Suprapubic skin (tissue), 4 donors: ENCODE measurements around the gene CABLES1. TPM values are rescaled to one million over a fixed set of nuclear protein-coding genes. Genes with fewer than 3 reads are reported as not detected.
A peak's percentile ranks its signal among the peaks of the same experiment; 100 is the strongest.
"Not testable (repeated sequence)": the region's sequence is repeated elsewhere in the genome, so short reads cannot be mapped to it uniquely, and the experiment has no call there.

Experiments used
- DNase-seq, 2 donors: peaks; one replicate each; pipeline ENCODE4 v3.0.0-alpha.2; 2019; ENCODE audit warnings: low spot score in 2 of 2
- H3K27ac ChIP-seq: fragments of 200-600 bp; sonication (generic); one replicate; pipeline ENCODE4 v1.5.1; 2019
- H3K27me3 ChIP-seq: fragments of 200-600 bp; sonication (generic); one replicate; pipeline ENCODE4 v1.5.1; 2019
- H3K36me3 ChIP-seq: fragments of 200-600 bp; sonication (generic); one replicate; pipeline ENCODE4 v1.5.1; 2019
- H3K4me1 ChIP-seq: fragments of 200-600 bp; sonication (generic); one replicate; pipeline ENCODE4 v1.5.1; 2019
- H3K4me3 ChIP-seq: fragments of 200-600 bp; sonication (generic); one replicate; pipeline ENCODE4 v1.5.1; 2019; ENCODE audit warnings: mild to moderate bottlenecking
- H3K9me3 ChIP-seq: fragments of 200-600 bp; sonication (generic); one replicate; pipeline ENCODE4 v1.5.1; 2019
- CTCF ChIP-seq, 2 donors: fragments of 200-600 bp in 1 of 2; fragments of 450-650 bp in 1 of 2; sonication (generic) in 1 of 2; IDR thresholded peaks; one replicate each; pipeline ENCODE4 v1.5.1; 2016 to 2019; ENCODE audit warnings: antibody characterized with exemption in 2 of 2, mild to moderate bottlenecking in 1 of 2, moderate library complexity in 1 of 2
- EP300 ChIP-seq: sonication (generic); formaldehyde crosslinking; IDR thresholded peaks from one replicate; pipeline ENCODE4 v1.6.1; 2017; ENCODE audit warnings: antibody characterized with exemption
- POLR2A ChIP-seq, 2 donors: fragments of 450-650 bp; IDR thresholded peaks; one replicate each; pipeline ENCODE4 v1.6.1; 2017; ENCODE audit warnings: antibody characterized with exemption in 2 of 2, mild to moderate bottlenecking in 2 of 2, moderate library complexity in 2 of 2
- POLR2AphosphoS5 ChIP-seq, 3 donors: sonication (generic); formaldehyde crosslinking; IDR thresholded peaks; one replicate each; pipeline ENCODE4 v1.6.1; 2017; ENCODE audit warnings: antibody characterized with exemption in 3 of 3
- whole genome bisulfite sequencing: methylation state at CpG from one replicate; pipeline ENCODE4 v1.1.5; 2018; 5-methylcytosine and 5-hydroxymethylcytosine counted together
- total RNA-seq, 4 donors: library from RNA; depleted of rRNA; stranded (reverse); fragments of >200 nt; gene quantifications; one replicate each; pipeline ENCODE4 v1.1.0, GENCODE V29; 2016

CABLES1 gene
- total RNA-seq, 4 donors from 2014 or later: 24.9 to 42.2 (median 38.0) TPM

GRCh38 chr18:23284629-23285028, 149.3 kb downstream of the CABLES1 start:
- Histone ChIP-seq H3K4me3 (no peak overlapping the region), H3K9me3 (no peaks in the 10 kb centered on the region), H3K4me1 (peaks cover 18% of the 10 kb centered on the region), H3K36me3 (no peaks in the 10 kb centered on the region), H3K27me3 (no peaks in the 10 kb centered on the region), H3K27ac (no peak overlapping the region)
- no peak for DNase-seq
- WGBS: 95% methylated on average over 2 of the region's 2 CpGs
- TF ChIP-seq POLR2AphosphoS5 (IDR thresholded peaks at IDR 0.05) (no peak), CTCF (IDR thresholded peaks at IDR 0.05) (no peak), POLR2A (IDR thresholded peaks at IDR 0.05) (no peak), EP300 (no peak)

- H3K4me3 ChIP-seq, H3K36me3 ChIP-seq, DNase-seq, H3K27ac ChIP-seq, H3K27me3 ChIP-seq, H3K9me3 ChIP-seq: not testable (repeated sequence)
- peaks cover 16% of the 10 kb centered on the region for H3K4me1 ChIP-seq
- 88% methylated on average over 12 of the region's 12 CpGs for WGBS
Measured at GRCh38 chr18:23285581-23285980, 150.3 kb downstream of the CABLES1 start.

GRCh38 chr18:23291456-23292205, 156.3 kb downstream of the CABLES1 start:
- Histone ChIP-seq H3K4me1 (peaks cover 11% of the 10 kb centered on the region), H3K36me3 (no peaks in the 10 kb centered on the region), H3K4me3 (no peak overlapping the region), H3K27ac (peak overlapping the region; percentile 59), H3K27me3 (no peaks in the 10 kb centered on the region), H3K9me3 (no peaks in the 10 kb centered on the region)
- DNase-seq: no peak
- TF ChIP-seq EP300 (no peak), CTCF (IDR thresholded peaks at IDR 0.05) (no peak), POLR2A (IDR thresholded peaks at IDR 0.05) (no peak), POLR2AphosphoS5 (IDR thresholded peaks at IDR 0.05) (no peak)
- 64% methylated on average over 2 of the region's 4 CpGs for WGBS

- peaks cover 6% of the 10 kb centered on the region for H3K36me3 ChIP-seq
- H3K4me1 ChIP-seq: no peaks in the 10 kb centered on the region
- DNase-seq: no peak
- TF ChIP-seq POLR2A (IDR thresholded peaks at IDR 0.05) (no peak), CTCF (IDR thresholded peaks at IDR 0.05) (no peak), POLR2AphosphoS5 (IDR thresholded peaks at IDR 0.05) (no peak)
- H3K27ac ChIP-seq: no peak overlapping the region
- H3K4me3 ChIP-seq: no peak overlapping the region
- no peaks in the 10 kb centered on the region for H3K27me3 ChIP-seq
- H3K9me3 ChIP-seq: no peaks in the 10 kb centered on the region
- 83% methylated on average over 6 of the region's 6 CpGs for WGBS
Measured at GRCh38 chr18:23300231-23300805, 165.0 kb downstream of the CABLES1 start.

GRCh38 chr18:23301972-23302371, 166.7 kb downstream of the CABLES1 start:
- DNase-seq: no peak
- TF ChIP-seq POLR2A (IDR thresholded peaks at IDR 0.05) (no peak), POLR2AphosphoS5 (IDR thresholded peaks at IDR 0.05) (no peak), CTCF (IDR thresholded peaks at IDR 0.05) (no peak), EP300 (no peak)
- WGBS: 88% methylated on average over 5 of the region's 5 CpGs
- Histone ChIP-seq H3K27me3 (no peaks in the 10 kb centered on the region), H3K4me1 (no peaks in the 10 kb centered on the region), H3K27ac (no peak overlapping the region), H3K4me3 (no peak overlapping the region), H3K9me3 (no peaks in the 10 kb centered on the region), H3K36me3 (peaks cover 6% of the 10 kb centered on the region)
